ENCODE data around the gene EBF3.

The EBF3 gene, protein sequence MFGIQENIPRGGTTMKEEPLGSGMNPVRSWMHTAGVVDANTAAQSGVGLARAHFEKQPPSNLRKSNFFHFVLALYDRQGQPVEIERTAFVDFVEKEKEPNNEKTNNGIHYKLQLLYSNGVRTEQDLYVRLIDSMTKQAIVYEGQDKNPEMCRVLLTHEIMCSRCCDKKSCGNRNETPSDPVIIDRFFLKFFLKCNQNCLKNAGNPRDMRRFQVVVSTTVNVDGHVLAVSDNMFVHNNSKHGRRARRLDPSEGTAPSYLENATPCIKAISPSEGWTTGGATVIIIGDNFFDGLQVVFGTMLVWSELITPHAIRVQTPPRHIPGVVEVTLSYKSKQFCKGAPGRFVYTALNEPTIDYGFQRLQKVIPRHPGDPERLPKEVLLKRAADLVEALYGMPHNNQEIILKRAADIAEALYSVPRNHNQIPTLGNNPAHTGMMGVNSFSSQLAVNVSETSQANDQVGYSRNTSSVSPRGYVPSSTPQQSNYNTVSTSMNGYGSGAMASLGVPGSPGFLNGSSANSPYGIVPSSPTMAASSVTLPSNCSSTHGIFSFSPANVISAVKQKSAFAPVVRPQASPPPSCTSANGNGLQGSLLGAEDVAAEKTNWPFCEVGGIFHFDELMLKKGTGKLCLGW

DNA sequence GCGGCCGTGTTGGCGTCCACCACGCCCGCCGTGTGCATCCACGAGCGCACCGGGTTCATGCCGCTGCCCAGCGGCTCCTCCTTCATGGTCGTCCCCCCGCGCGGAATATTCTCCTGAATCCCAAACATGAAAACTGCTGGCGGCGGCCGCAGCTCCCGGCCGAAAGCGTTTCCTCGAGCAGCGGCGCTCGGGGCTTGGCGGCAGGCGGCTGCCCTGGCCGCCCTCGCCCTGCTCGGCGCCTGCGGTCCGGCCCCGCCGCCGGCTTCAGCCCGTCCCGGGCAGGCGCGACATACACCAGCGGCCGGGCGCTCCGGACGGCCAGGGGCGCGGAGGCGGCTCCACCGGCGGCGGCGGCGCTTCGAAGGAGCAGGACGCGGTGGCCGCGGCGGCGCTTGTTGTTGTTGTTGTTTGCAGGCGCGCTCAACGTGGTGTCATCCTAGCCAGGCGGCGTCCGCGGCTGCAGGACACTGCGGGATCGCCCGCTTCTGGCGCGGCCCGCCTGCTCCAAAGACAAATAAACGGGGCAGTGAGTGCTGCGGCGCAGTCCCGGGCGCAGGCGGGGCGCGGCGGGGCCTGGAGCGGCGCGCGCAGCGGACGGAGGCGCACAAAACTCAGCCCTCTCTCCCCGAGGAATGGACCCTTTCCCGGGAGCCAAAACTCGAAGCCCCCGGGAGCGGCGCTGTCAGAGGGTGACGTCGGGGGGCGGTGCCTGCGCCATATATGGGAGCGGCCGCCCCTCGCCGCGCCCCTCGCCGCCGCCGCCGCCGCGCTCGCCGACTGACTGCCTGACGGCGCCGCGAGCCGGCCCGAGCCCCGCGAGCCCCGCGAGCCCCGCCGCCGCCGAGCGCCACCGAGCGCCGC lies at the start of gene EBF3:
Gene EBF3 (minus strand): TSS at position 634 of the 861 bp plus-strand sequence. CDS start 506 bp downstream, at position 128.
- DNase-seq = no peak

DNA sequence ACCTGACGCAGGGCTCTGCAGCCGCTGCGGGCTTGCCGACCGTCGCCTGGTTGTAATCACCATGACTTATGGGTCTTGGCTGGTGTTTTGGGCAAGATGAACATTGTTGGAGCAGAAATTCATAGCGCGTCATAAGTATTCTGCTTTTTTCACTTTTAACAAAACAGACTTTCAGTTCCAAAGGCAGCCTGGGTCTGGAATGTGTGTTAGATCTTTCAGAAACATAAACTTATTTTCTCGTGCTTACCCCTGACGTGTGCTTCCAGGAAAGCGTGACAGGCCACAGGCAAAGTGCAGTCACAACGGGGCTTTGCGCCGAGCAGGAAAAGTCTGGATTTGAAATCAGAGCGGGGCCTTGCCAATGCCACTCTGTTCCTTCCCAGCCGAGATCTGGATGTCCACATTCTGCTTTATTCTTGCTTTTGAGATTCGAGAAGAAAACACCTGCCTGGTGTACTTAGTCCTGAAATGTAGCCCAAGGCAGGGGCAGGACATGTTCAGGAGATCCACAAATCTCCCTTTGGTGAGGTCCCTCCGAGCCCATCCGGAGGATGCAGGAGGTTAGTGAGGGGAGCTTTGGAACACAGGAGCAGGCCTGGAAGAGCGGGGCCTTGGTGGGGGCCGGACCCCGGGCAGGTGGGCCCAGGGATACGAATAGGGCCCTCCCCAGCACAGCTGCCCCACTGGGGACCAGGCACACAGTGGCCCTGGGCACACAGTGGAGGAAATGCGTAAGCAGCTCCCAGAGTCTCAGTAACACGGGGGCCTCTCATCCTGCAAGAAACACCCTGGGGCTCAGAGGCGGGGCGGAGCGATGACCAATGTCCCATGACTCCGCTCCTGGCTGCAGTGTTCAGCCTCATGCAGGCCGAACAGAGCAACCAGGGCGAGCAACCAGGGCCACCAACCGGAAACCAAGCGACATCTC lies 49.5 kb upstream of the EBF3 start:
- no peak for DNase-seq

DNA sequence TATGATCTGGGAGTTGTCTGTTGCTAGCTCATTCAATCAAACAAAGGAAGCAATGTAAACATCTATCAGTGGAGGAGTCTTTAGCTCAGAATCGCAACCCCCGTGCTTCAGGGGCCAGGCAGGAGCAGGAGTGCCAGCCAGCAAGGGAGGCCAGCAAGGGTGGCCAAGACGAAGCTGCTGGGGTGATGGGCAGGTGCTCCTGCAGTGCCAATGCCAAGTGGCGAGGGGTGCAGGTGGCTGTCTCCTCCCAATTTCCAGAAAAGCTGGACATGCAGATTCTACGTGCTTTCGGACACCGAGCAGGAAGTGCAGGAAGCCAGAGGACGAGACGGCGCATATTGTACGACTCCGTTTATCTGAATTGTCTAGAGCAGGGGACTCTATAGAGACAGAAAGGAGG lies 48.1 kb upstream of the EBF3 start:
- no peak for DNase-seq

DNA sequence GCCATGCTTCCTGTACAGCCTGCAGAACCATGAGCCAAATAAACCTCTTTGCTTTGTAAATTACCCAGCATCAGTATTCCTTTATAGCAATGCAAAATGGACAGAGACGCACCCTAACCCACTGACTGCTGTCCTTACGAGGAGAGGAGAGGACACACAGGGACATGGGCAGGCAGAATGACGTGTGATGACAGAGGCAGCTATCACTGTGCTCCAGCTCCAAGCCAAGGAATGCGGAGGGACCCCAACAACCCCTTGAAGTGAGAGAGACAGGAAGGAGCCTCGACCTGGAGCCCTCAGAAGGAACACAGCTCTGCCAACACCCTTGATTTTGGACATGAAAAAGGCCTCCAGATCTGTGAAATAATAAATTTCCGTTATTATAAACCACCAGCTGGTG lies 46.6 kb upstream of the EBF3 start:
- DNase-seq = no peak

DNA sequence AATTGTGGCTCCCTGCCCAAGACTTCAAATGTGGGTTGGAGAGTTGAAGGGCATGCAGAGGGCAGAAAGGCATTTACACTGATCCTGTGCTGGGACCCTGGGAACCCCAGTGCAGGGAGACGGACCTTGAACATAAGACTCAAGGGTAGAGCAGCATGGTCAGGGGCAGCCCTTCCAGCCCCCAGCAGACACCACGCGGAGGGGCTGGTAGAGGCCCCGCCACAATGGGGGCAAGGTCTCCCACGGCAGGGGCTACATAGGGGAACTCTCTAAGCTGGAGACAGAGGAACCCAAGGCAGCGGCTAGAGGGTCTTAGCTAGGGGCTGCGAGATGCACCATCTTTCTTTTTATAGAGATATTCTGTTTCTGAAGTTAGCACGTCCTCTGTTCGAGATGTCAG lies 45.2 kb upstream of the EBF3 start:
- no peak for DNase-seq

DNA sequence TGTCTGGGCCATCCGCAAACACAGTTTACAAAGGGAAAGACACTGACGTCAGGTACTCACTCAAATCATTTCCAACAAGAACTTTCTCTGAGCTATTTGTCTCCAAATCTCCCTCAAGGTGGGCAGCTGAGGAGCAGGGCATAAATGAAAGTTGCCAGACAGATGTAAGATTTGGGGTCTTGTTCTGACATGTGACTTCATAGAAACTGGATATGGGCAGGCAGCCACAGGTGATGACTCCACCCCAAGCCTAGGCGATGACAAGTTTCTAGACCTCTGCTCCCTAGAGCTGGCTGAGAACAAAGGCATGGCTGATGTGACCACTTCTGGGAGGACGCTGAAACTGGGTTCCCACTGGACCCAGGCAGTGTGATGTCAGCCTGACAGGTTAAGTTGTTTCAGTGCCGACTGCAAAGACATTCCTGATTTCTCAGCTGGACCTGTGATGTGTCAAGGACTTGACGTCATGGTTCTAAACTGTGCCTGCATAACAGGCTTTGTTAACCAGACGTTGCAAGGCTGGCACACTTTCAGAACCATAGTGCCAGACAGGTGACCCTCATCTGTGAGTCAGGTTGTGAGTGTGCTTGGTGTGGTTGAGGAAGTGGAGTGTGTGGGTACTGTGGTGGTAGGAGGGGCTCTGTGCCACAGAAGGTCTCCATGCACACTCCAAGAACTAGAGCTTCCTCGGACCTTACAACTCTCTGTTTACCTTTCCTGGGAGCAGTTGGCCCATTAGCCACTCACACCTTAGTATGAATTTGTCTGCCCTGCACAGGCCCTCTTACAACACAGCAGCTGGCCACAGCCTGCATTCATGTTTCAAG lies 39.9 kb upstream of the EBF3 start:
- no peak for DNase-seq

DNA sequence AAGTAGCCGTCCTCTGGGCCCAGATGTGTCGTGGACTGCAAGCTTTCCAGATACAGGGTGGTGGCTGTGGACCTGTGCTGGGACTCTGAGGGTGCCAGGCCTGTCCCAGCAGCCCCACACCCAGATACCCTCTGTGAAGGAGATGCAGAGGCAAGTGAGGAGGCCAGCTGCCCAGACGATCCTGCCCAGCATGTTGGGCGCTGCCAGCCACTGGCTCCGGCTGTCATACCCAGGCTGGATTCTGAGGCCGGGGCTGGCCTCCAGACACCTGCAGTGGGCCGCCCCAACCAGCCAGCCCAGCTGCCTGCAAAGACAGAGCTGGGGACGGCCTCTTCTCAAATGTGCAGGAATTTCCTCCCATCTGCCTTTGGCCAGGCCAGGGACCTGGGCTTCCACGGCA lies 39.1 kb upstream of the EBF3 start:
- DNase-seq = no peak

DNA sequence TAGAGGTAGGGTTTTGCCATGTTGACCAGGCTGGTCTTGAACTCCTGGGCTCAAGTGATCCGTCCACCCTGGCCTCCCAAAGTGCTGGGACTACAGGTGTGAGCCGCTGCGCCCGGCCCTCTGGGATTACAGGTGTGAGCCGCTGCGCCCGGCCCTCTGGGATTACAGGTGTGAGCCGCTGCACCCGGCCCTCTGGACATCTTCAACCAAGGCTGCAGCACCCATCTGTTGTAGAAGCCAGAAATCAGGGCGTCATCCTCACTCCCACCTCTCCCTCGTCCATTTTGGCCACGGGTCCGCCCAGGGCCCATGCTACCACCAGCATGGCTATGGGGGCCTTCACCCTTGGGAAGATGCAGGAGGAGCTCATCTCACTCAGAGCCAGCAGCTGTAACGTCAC lies 38.5 kb upstream of the EBF3 start:
- no peak for DNase-seq

DNA sequence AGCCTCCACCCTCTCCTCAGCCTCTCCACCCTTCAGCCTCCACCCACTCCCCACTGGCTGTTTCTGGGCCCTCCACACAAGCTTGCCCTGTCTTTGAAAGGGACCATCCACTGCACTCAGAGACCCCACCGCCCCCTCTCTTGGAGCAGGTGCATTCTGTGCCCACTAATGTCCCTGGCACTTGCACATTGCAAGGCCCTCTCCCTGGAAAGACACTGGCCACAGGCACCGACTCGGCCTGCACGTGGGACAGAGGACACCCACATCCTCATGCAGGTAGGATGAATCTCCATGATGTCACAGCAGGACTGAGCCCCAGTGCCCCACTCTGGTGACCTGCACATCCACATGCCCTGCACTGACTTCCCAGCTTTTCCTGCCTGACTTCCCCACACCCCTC lies 36.8 kb upstream of the EBF3 start:
- DNase-seq = no peak

DNA sequence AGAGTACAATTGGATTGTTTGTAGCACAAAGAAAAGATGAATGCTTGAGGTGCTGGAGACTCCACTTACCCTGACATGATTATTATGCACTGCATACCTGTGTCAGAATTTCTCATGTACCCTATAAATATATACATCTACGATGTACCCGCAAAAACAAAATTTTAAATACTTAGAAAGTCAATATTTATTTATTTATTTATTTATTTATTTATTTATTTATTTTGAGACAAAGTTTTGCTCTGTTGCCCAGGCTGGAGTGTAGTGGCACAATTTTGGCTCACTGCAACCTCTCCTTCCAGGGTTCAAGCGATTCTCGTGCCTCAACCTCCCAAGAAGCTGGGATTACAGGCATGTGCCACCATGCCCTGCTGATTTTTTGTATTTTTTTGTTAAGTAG lies 35.1 kb upstream of the EBF3 start:
- DNase-seq = no peak

DNA sequence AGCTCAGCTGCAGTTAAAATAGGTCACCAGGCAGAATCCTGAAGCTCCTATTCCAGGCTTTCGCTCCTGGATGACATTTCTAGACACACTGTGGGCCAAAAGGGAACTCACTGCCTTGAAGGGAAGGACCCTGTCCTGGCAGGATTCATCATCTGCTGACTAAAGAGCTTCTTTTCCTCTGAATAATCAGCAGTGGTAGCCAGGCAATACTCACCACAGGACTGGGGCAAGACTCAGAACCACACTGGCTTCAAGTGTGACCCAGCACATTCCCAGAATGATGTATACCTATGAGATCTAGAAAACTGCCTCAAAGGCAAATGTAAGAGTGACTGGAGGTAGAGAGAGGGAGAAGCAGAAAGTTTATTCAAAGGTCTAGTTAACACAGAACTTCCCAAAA lies 29.5 kb upstream of the EBF3 start:
- no peak for DNase-seq

DNA sequence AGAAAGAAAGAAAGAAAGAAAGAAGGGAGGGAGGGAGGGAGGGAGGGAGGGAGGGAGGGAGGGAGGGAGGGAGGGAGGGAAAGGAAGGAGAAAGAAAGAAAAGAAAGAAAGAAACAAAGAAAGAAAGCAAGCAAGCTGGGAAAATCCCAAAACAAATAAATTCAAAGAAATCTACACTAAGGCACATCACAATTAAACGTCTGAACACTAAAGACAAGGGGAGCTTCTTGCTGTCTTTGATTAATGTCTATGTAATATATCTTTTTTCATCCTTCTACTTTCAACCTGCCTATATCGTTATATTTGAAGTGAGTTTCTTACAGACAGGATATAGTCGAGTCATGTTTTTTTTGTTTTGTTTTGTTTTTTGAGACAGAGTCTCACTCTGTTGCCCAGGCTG lies 28.3 kb upstream of the EBF3 start:
- no peak for DNase-seq

DNA sequence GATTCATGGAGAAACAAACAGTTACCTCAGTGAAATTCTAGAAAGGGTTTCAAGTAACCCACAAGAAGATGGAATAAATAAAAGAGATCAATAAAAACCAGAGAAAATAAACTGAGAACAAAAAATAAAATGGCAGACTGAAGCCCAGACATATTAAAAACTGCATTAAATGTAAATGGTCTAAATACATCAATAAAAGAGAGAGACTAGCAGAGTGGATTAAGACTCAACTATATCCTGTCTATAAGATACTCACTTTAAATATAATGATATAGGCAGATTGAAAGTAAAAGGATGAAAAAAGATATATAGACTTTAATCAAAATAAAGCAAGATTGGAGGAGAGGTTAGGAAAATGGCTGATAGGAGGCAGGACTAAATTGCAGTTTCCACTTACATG lies 18.8 kb upstream of the EBF3 start:
- DNase-seq = no peak

DNA sequence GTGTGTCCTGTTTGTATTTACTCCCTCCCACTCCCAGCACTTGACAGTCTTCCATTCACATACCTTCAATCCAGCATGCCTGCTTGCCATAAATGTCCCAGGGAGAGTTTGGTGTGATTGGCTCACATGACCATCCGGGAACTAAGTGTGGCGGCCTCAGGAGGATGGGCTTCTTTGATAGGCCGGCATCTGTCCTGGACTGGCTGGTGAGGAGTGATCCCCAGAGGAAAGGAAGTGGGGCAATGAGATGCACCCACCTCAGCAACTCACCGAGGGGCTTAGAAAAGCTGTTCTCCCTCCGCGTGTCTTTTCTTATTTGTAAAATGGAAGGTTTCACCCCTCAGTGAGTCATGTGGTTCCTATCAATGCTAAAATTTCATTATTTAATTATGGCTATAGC lies 14.9 kb upstream of the EBF3 start:
- no peak for DNase-seq

DNA sequence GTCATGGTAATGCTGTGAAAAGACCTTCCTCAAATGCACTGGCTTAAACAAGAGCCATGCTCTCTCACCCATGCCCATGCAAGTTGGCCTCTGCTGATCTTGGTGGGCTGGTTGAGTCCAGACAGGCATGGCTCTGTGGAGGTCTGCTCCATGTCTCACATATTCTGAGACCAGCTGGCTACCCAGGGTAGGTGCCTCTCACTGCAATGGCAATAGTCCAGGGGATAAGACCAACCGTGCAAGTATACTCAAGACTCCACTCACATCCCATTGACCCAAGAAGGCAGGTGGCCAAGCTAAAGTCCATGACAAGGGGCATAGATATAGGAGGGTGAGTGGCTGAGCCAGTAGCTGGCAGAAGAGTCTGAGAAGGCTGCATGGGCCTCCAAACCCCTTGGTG lies 14.2 kb upstream of the EBF3 start:
- DNase-seq = no peak

DNA sequence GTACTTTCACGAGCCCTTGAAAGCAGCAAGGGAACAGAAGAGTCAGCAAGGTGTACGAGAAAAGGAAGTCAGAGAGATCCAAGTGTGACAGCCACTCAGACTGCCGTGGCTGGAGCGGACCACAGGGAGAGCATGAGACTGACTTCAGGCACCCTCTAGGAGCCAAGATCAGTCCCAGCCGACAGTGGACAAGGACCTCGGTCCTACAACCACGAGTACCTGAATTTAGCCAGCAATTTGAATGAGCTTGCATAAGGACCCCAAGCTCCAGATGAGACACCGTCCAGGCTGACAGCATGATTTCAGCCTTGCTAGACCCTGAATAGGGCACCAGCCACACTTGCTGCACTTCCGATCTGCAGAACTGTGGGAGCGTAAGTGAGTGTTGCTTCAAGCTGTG lies 13.7 kb upstream of the EBF3 start:
- no peak for DNase-seq

DNA sequence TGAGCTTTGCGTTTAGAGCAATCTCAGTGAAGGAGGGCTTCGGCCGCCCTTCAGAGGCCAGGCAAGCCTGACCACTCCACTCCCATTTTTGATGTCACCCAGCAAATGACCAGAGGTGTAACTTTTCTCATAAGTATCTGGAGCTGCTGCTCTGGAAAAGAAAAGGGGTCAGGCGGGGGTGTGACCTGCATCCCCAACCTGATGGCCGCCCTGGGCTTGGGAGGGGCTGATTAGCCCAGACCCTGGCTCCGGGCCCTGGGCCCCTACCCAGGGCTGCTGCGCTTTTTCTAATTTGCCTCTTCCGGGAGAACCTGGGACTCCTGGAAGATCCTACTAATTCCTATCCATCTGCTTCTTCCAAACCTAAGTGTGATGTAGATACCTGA lies 9.6 kb upstream of the EBF3 start:
- DNase-seq = no peak

DNA sequence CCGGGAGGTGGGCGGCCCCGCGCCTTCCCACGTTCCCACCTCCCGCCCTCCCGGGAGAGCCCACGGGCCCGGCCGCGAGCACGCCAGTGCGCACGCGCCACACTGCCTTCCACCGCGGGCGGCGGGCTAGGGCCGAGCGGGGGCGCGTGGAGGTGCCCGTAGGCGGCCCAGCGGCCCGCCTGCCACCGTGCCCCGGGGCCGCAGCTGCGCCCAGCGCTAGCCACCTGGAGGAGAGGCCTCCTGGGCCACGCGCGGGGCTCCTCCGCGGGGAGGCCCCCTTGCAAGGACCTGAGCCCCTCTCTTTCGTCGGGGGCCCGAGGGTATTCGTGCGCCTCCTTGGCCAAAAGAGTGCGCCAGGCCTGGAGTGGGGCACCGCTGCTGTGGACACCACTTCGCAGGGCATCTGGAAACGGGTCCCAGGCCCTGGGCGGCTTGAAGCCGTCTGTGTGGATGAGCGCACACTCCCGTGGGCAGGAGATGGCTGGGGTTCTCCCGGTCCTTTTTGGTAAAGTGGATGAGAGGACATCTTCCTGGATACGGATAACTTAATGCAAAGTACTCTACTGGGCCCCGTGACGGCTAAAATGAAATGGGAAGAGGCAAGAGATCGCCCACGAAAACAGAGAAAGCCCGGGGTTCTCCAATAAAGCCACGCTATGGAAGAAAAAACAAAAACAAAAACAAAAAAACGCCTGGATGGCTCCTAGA lies 9.0 kb upstream of the EBF3 start:
- no peak for DNase-seq

DNA sequence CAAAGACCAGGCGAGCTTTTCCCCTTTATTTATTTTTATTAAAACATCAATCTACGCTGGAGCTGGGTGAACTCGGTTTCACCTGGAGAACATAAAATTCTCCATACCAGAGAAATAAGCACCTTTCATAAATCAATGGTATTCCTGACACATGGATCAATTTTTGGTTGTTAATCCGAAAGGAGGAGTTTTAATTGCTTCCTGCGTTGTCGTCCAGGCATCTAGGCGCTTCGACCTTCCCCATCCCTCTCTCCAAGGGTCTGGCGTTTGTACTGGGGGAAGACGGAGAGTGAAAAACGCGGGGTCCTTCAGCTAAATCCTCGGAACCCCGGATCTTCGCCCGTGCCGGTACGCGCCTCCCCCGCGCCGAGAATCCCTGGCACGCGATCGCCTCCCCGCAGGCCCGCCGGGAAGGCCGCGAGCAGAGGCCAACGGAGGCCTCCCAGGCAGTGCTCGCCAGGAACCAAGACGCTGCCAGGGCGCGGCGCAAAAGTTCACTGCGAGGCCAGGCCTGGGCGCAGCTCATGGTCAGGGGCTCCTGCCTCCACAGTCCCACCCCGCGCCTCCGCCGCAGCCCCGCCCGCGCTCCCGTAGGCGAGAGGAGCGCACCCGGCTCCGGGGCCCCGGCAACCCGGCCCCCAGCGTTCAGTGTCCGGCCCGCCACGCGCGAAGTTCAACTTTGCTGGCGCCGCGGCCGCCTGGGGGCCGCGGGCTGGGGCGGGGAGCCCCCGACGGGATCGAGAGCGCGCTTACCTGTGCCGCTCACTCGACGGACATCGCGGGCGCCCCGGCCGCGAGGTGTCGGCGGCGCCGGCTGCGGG lies 8.3 kb upstream of the EBF3 start:
- DNase-seq = no peak
